ENCODE measurements around the gene KIF1B. TPM values are rescaled to one million over a fixed set of nuclear protein-coding genes. Genes with fewer than 3 reads are reported as not detected.

Gene KIF1B
- total RNA-seq, 1 experiment from 2014 or later, result 57.7 TPM

GRCh38 chr1:10399444-10399941 is 189.1 kb downstream of the KIF1B start:
- Histone ChIP-seq H3K4me1 (ENCODE audit: insufficient read depth, low read length) (no peaks in the 10 kb centered on the region), H2AK5ac (ENCODE audit: insufficient read length, low read length) (no peak overlapping the region), H2BK20ac (ENCODE audit: low read depth, low read length, poor library complexity, severe bottlenecking) (no peak overlapping the region), H3K9ac (ENCODE audit: extremely low read depth, insufficient read length, low read length) (peak overlapping the region; percentile 84), H3K23me2 (ENCODE audit: insufficient read length, low read depth, low read length, poor library complexity, severe bottlenecking) (peaks cover 16% of the 10 kb centered on the region), H2BK5ac (ENCODE audit: insufficient read length, low read length) (no peak overlapping the region), H3K14ac (ENCODE audit: insufficient read depth, low read length) (peak overlapping the region; percentile 95), H3K27me3 (ENCODE audit: insufficient read depth, low read length) (no peaks in the 10 kb centered on the region), H3K9me3 (ENCODE audit: control insufficient read depth, low read depth, low read length) (no peaks in the 10 kb centered on the region), H2BK15ac (ENCODE audit: low read depth, low read length) (no peak overlapping the region), H4K20me1 (ENCODE audit: control insufficient read depth, insufficient read depth, insufficient read length) (no peaks in the 10 kb centered on the region), H3K56ac (ENCODE audit: insufficient read length, low read depth, low read length) (no peak overlapping the region), H3K79me2 (ENCODE audit: insufficient read depth, low read length) (peaks cover 11% of the 10 kb centered on the region), H2BK12ac (ENCODE audit: insufficient read length, low read depth, low read length) (no peak overlapping the region), H3K4ac (ENCODE audit: low read depth, low read length) (no peak overlapping the region), H3K23ac (ENCODE audit: insufficient read length, low read depth, low read length) (no peak overlapping the region), H4K91ac (ENCODE audit: insufficient read length, low read depth, low read length) (no peak overlapping the region), H3K27ac (ENCODE audit: insufficient read length, low read depth, low read length) (no peak overlapping the region), H2AFZ (ENCODE audit: low read length) (no peak overlapping the region), H3T11ph (ENCODE audit: low read length) (no peak overlapping the region), H3K18ac (ENCODE audit: insufficient read length, low read depth, low read length) (peak overlapping the region; percentile 63), H2BK120ac (ENCODE audit: low read depth, low read length, poor library complexity, severe bottlenecking) (no peak overlapping the region), H3K79me1 (ENCODE audit: insufficient read depth, low read depth, low read length, poor library complexity, severe bottlenecking) (no peaks in the 10 kb centered on the region), H4K5ac (ENCODE audit: insufficient read length, low read depth, low read length) (no peak overlapping the region), H4K8ac (replicated peaks; ENCODE audit: insufficient read length, low read depth, low read length) (no peak overlapping the region), H3K4me2 (ENCODE audit: insufficient read depth, insufficient read length, low read length) (peak overlapping the region; percentile 85)
- TF ChIP-seq CTCF (conservative IDR thresholded peaks at IDR 0.05), result no peak
- peak overlapping the region; percentile 92 to 95 for H3K4me3 Mint-ChIP-seq
- peaks cover 14 to 18% of the 10 kb centered on the region in 2 experiments for H3K4me1 Mint-ChIP-seq
- no peak for DNase-seq
- no peaks in the 10 kb centered on the region; a peak in 2 of 5 replicates for H3K9me3 Mint-ChIP-seq
- H3K27me3 Mint-ChIP-seq (ENCODE audit: low read depth), result no peaks in the 10 kb centered on the region
- peak overlapping the region; percentile 71 to 97 (median 82); a peak in 6 of 7 replicates for H3K27ac Mint-ChIP-seq
- peaks cover 36 to 52% (median 50%) of the 10 kb centered on the region in 3 experiments for H3K36me3 Mint-ChIP-seq (ENCODE audit: insufficient read depth in 1 of 3, low read depth in 3 of 3)
- no CpG with 5 or more reads among the region's 42 CpGs for WGBS (ENCODE audit: extremely low coverage, insufficient read length, low lambda C conversion rate)
